COLO668 (cell line): Measurements from ENCODE around the gene RAB1B.

Experiments used
- DNase-seq: peaks from one replicate; lab custom pipeline; 2025; ENCODE audit not compliant: unreplicated experiment; lab: John Stamatoyannopoulos, UW

RAB1B gene

DNA sequence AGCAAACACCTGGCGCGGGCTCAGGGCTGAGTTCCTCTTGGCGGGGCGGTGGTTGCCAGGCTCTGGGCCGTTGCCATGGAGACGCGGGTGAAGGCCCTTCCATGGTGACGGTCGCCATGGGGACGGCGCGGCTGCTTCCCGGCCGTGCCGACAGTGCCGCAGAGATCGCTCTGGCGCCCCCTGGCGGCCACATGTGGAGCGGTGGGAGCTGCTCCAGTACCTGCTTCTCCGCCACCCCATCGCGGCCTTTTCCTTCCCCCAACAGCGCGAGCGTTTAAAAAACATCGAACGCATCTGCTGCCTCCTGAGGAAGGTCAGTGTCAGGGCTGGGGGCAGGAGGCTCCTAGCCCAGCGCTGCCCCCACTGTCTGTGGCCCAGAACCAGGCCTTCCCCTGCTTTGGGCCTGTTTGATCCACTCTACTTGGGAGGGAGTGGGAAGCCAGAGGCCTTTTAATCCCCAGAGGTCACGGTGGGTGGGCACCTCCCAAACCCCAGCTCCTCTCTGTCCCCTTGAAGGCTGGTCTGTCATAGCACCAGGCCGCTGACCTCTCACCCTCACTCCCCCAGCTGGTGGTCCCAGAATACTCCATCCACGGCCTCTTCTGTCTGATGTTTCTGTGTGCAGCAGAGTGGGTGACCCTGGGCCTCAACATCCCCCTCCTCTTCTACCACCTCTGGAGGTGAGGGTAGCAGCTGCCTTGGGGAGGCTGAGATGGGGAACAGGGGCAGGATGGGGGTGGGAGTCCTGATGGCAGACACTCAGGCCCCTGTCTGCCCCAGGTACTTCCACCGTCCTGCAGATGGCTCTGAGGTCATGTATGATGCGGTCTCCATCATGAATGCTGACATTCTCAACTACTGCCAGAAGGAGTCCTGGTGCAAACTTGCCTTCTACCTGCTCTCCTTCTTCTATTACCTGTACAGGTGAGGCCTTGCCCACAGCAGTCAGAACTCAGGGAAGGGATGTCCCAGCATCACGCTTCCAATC, 14.3 kb downstream of the RAB1B start:
- DNase-seq: peak; percentile 100

- DNase-seq: no peak
Observed at GRCh38 chr11:66283461-66284105, 15.1 kb downstream of the RAB1B start.

- DNase-seq: no peak
Observed at GRCh38 chr11:66284526-66285078, 16.2 kb downstream of the RAB1B start.

DNA sequence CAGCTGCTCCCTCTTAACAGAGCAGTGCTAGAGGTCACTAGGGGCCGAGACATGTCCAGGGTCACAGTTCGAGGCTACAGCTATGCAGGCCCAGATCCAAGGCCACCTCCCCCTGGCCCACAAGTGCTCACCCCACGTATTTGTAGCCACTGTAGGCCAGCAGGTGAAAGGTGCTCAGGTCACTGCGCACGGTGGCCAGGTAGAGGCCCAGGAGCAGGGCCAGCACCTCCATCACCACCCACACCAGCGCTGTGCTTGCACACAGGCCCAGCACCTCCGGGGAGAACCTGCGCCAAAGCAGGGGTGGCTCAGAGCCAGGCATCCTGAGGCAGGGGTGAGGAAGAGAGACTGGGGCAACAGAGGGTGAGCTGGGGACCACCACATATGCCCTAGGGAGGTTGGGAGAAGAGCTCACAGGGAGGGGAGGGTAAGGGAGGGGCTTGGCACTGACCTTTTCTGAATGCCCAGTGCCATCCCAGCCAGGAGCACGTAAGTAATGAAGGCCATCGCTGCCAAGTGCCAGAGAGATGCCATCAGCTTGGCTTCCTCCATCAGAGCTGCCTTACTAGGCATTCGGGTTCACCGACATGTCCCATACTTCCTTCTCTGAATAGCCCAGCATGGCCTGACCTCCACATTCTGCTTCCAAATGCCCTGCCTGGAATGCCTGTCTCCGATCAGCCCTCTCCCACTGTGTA, 17.0 kb downstream of the RAB1B start:
- no peak for DNase-seq

GRCh38 chr11:66286699-66287098, 18.3 kb downstream of the RAB1B start:
- no peak for DNase-seq

- DNase-seq: no peak
Observed at GRCh38 chr11:66287211-66287888, 18.9 kb downstream of the RAB1B start.

DNA sequence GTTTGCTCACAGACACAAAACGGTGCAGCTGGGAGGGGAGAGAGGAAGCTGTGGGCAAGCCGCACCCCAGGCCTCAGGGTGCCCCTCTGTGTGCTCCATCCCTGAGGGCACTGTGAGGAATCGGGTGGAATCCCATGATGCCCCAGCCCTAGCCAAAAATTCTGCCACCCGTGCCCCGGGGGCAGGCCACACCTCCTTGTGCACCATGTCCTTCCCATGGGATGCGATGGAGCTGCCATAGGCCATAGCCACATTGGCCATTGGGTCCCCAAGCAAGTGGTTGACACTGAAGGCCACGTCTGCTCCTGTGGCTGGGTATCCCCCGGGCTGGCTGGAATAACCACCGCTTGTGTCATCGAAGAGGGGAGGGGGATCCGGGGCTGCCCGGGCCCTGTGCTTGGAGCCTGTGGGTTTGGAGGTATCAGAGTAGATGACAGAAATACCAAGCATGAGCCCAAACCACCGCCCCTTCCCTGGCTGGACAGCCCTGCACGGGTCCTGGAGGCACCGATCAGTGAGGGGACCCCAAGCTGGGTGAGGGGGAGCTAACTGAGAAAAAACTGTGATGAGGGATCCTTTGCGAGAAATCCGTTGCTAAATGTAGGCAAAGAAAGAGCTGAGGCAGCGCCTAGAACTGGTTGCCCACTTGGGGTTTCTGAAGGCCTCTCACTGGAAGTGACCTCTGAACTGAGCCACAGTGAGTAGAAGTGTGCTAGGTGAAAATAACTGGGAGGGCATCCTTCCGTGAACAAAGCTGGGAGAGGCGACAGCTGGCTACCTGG, 19.6 kb downstream of the RAB1B start:
- DNase-seq: no peak

- peak; percentile 98 for DNase-seq
Observed at GRCh38 chr11:66288671-66289547, 20.5 kb downstream of the RAB1B start, which contains the start of gene YIF1A. TSS of gene YIF1A (minus strand) at chr11:66289143. CDS start at chr11:66288985, 158 bp downstream.

DNA sequence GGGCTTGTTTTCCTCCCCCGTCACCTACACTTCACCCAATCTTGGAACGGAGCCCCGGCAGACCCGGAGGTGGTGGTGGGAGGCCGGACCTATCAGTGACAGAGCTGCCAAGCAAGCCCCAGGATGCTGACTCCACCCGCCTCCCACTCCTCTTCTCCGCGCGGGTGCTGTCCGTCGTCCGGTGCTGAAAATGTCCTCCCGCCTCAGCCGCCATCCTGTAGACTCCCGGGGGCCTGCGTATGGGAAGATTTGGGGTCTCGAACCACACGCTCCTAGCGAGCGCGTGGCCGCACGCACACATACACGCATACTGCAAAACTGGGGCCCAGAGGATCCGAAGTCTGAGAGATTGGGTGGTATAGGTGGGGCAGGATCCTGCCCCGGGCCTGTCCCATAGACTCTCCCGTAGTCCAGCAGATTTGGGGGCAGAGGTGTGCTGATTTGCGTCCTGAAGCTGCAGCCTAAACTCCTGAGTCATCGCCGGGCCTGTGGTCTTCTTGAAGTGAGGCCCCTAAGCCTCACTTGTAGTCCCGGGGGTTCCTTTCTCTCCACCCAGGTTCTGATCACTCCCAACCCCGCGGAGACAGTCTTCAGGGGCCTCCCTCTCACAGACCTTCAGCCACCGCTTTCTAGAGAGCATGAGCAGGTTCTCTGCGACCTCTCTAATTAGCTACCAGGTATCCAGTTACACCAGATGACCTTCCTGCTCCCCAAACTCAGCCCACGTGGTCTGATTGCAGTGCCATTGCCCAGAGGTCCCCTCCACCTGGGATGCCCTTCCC, 21.3 kb downstream of the RAB1B start:
- peak; percentile 75 for DNase-seq

GRCh38 chr11:66290330-66290621, 21.8 kb downstream of the RAB1B start:
- no peak for DNase-seq

- no peak for DNase-seq
Observed at GRCh38 chr11:66291303-66291705, 22.9 kb downstream of the RAB1B start.

GRCh38 chr11:66291706-66292542, 23.5 kb downstream of the RAB1B start, which contains the start of gene TMEM151A:
TSS of gene TMEM151A (plus strand) at chr11:66291894. CDS start at chr11:66292014, 120 bp downstream.
- DNase-seq: peak; percentile 62

DNA sequence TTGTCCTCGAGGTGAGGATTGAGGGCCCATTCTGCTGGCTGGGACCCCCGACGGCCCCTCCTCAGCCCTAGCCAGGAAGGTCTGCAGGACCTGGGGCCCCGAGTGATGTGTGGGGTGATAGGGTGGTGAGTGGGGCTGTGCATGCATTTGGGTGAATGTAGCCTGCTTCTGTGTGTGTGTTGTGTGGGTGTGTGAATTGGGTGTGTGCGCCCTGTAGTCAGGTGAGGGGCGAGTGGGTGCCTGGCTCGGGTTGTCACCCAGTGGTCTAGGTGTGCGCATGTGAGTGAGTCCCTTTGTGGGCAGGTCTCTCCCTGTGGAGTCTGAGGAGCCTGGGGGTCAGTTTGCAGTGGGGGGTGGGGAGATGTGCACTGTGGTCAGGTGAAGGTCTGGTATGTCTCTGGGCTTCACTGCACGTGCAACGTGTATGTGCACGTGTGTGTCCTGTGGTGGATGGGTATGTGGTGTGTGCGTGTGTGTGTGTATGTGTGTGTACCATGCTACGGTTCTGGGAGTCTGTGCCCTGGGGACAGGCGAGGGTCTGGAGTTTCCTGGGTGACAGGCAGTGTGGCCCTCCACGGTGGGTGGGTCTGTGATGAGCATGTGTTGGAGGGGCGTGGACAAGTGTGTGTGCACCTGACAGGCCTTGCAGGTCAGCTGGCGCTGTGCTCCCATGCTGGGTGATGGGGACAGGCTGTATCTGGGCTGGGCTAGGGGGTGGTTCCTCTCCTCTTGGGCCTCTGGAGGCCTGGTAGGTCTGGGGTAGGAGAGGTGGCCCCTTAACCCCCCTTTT, 24.3 kb downstream of the RAB1B start:
- DNase-seq: no peak

DNA sequence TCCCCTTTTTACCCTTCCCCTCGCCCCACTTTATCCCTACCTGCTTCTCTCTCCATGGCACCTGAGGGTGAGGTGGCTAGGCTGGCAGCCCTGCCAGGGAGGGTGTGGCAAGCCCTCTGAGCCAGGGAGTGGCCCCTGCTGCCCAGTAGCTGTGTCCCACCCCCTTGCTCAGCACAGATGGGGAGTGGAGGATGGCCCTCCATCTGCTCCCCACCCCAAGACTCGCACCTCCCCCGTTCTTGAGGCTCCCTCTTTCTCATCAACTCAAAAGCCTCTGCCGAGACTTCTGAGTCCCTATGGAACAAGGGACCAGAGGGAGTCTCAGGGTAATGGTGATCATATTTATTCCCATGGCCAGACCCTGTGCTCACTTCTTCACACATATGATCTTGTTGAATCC, 24.9 kb downstream of the RAB1B start:
- no peak for DNase-seq

- no peak for DNase-seq
Observed at GRCh38 chr11:66293777-66294625, 25.6 kb downstream of the RAB1B start.
